Bone marrow (tissue), 2 donors: ENCODE results near the gene SHMT2.

Experiments
- DNase-seq, 2 donors: peaks; one replicate each; lab custom pipeline; 2025; lab: John Stamatoyannopoulos, UW

The SHMT2 gene

DNA sequence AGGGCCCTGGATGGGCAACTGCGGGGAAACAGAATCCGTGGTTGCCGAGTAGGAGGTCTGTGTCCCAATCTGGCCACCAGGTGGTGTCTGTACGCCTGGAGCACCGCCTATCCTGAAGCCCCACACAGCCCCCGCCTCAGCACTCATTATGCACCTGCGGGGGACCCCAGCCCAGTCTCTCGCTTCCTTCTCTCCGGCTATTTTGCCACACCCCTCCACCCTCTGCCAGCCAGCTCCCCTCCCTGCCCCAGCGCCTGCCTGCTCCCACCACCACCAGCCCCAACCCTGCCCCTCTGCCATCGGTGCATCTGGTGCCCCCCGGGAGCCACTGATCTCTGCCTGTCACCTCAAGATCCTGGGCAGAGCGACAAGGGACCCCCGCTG, 15.1 kb upstream of the SHMT2 start:
- DNase-seq = peak; percentile 9 to 78

DNA sequence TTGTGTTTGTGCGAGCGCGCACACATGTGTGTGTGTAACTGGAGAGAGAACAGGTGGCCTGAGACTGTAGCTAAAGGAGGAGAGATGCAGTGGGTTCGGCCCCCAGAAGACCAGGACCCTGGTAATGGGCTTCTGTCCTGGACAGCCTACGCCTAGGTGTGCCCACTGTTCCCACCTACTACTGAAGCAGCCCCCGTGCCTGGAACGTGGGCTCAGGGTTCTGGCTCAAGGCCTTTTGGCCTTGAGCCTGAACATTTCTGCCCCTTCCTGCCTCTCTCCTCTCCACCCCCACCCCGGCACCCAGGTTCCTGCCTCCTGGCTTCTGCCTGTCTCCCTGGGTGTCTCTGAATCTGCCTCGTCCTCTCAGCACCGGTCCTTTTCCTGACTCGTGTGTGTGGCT, 14.4 kb upstream of the SHMT2 start:
- no peak for DNase-seq

DNA sequence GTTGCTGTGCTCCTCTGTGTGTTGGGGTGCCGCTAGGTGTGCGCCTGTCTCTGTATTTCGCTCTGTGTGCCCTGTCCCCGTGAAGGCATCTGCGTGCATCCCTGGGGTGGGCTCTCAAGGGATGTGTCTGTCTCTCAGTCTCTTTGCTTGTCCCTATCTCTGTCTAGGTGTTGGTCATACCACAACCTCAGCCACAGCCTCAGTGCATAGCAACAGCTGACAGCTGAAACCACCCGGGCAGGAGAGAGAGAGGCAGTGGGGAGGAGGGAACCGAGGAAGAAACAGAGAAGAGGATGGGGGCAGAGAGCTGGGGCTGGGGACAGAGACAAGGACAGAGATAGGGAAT, 13.9 kb upstream of the SHMT2 start:
- no peak for DNase-seq

DNA sequence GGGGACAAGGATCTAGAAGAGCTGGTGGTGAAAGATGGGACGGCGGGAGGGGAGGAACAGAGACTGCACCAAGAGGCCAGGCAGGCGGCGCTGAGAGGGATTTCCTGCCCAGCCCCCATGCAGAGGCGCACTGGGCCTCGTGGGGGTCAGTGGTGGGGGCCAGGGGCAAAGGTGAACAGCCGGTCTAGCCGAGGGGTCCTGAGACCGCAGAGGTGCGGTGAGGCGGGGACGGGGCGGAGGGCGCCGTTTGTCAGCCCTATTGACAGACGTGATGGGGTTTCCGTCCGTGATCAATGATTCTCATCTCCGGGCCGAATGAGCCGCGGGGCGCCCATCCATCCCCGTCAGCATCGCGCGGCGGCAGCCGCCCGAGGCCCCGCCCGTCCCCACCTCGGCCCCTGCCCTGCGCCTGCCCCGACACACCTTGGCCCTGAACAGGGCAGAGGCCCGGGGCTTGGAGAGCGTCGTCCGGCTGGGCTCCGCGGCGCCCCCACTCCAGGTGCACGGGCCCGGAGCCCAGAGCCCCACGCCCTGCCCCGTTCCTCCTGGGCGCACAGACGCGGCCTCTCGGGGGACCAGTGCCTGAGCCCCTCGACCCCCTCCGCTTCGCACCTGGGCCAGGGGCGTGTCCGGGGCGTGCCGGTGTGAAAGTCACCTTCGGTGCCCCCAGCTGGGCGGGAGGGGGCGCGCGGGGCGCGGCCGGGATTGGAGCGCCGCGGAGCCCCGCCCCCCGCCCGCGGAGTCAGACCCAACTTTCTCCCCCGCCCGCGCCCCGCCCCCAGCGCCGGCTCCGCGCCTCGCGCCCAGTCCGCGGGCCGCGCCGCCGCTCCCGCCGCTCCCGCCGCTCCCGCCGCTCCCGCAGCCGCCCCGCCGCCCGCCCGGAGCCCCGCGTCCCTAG, 13.2 kb upstream of the SHMT2 start, which contains the start of gene NXPH4:
TSS of gene NXPH4 (plus strand) at position 781 of the 898 bp plus-strand sequence. CDS start 176 bp downstream, outside the sequence.
- no peak for DNase-seq

DNA sequence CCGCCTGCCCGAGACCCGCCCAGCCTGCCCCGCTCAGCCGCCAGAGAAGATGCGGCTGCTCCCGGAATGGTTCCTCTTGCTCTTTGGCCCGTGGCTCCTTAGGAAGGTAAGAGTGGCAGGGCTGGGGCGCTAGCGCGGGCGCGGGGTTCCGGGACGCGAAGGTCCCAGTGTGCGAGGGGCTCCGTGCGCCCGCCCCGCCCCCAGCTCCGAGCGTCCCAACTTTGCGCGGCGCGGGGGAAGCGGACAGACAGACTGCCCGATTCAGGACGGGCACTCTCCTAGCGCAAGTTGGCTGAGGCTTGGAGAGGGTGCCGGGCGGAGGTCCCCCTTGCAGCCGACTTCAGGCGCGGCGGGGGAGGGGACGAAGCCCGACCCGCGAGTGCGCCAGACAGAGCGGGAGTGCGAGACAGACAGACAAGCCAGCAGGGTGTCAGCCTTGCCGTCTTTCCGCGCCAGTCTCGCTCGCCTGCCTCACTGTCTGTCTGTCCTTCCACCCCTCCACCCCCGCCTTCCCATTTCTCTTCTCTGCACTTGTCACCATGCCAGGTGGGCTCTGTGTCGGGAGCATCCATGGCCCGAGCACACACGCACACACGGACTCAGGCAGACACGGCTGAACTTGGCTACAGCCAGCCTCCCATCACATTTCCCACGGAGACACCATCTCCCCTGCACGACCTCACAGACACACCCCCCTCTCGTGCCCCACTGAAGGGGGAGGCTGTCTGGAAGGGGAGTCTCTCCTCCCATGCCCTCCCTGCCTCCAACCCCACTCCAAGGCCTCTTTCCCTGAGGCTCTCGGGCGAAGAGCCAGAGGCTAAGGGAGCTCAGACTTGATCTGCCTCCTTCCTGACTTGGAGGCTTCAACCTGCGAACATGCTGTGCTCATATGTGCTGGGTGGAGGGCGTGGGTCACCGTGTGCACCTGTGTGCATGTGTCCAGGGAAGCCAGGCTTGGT, 12.3 kb upstream of the SHMT2 start:
- DNase-seq = no peak

DNA sequence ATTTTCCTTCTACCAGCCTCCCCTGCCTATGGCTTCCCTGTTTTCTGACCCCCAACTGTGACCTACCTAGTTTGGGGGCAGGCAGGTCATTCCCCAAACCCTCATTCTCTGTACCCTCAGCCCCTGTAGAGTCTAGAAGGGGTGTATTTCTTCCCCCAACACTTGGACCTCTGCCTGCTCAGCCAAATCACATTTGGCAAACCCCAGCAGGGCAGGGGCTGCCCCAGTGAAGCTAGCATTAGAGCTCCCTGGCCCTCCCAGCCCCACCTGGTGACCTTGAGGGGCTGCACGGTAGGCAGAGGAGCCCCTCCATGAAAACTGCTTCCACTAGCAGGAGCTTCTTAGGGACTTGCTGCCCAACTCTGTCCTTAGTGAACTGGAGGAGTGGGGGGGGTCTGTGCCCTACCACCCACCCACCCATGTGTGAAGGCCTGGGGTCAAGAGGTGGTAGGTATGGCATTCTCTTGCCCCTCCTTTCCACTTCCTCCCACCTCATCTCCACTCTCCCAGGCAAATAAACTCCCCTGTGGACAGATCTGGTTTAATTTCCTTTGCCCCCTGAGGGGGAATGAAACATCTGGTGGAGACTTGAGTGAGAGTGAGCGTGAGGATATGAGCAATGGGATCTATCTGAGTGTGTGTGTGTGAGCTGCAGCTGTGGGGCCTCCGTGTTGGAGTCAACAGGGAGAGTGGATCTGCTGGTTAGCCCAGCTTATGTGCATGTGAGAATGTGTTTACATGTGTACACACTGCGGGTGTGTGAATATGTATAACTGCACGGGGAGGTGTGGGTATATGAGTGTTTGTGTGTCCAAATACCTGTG, 11.3 kb upstream of the SHMT2 start:
- no peak for DNase-seq

DNA sequence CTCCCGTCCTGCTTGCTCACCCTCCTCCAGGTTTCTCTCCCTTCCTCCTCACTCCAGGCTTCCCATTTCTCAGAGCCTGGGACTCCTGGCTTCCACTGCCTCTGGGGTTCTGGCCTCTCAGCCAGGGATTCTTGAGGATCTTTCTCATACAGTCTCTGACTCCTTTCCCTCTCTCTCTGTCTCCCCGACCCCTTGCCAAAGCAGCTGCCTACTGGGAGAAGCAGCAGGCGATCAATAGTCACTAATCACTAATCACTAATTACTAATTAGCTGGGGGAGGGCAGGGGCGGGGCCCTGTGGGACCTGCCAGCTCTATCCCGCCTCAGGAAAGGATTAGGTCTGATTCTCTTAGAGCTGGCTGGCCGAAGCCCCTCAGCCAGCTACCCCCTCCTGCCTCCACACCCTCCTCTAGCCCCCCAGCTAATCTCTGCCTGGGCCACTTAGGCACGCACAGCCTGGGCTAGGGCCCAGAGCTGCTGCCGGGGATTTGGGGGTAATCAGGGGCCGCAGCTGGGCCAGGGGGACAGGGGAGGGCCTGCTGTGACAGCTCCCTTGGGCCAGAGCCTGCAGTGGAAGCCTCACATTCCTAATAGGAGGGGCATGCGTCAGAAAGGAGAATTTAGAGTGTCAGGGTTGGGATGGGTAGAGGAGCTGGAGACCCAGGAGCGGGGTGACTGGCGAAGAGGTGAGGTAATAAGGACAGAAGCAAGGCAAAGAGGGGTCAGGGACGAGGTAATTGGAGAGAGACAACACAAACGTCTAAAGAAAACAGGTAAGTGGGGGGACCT, 10.1 kb upstream of the SHMT2 start:
- DNase-seq = no peak

DNA sequence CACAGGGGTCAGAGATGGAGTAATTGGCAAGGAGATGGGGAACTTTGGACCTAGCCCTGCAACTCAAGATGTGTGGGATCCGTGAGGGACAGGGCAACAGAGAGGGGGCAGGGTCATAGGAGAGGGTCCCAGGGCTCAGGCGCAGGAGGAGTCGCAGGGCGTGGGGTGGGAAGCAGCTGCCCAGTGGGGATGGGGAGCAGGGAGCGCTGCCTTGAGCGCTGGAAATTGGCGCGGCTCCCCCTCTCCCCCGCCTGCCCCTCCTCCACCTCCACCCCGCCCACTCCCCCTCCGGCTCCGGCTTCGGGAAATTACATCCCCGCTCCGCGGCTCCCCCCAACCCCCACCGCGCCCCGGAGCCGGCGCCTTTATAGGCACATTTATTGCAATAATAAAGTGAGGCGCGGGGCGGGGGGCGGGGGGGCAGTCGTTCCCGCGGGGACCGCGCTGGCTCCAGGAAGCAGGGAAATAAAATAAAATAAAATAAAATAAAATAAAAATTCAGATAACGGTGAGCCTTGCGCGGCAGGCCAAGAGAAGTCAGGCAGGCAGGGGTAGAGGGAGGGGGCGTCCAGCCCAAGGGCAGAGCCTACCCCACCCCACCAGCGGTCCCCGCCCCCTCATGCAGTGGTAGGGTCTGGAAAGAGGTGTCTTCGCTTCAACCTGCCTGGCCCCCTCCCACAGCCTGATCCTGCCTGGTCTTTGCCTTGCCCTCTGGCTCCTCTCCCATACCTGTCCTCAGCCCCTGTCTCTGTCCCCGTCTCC, 9.3 kb upstream of the SHMT2 start:
- no peak for DNase-seq

DNA sequence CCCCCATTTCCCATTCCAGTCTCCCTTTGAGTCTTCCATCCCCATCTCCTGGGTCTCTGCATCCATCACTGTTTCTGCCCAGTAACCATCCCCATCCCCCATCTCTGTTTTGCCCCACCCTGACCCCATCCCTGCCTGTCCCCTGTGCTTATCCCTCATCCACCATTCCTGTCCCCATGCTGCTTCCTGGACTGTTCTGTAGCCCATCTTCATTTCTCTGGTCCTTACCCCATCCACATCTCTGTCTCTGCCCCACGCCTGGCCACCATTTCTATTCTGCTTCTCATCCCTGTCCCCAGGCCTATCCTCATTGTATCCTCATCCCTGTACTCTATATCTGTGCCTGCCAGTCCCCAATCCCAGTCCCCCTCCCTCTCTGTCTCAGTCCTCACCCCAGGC, 8.7 kb upstream of the SHMT2 start:
- no peak for DNase-seq

DNA sequence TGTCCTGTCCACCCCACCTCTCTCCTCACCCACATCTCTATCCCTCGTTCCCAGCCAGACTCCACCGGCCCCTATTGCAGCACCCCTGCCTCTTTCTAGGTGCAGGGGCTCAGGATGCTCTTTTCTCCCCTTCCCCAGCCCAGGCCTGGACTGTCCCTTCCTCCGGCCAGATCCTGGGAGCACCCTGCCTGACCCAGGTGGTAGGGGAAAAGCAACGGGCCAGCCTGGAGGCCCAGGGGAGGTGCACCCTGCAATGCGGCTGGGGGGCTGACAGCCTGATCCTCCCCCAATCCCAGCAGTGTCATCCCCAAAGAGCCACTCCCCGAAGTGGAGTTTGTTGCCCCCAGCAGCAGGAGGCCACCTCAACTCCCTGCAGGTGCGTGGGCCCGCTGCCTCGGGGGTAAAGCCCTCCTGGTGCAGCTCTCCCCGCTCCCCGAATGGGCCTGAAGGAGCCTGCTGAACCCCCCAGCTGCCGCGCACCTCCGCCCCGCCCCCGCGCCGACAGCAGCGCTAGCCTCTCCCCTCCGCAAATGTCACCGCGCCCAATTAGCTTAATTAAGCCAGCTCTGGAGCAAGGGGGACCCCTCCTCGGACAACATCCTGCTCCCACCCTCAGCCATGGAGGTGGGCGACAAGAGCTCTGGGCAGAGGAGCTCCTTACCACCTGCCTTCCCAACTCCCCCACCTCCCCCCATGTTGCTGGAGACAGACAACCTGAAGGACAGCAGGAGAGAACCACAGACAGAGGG, 8.2 kb upstream of the SHMT2 start:
- DNase-seq = no peak

DNA sequence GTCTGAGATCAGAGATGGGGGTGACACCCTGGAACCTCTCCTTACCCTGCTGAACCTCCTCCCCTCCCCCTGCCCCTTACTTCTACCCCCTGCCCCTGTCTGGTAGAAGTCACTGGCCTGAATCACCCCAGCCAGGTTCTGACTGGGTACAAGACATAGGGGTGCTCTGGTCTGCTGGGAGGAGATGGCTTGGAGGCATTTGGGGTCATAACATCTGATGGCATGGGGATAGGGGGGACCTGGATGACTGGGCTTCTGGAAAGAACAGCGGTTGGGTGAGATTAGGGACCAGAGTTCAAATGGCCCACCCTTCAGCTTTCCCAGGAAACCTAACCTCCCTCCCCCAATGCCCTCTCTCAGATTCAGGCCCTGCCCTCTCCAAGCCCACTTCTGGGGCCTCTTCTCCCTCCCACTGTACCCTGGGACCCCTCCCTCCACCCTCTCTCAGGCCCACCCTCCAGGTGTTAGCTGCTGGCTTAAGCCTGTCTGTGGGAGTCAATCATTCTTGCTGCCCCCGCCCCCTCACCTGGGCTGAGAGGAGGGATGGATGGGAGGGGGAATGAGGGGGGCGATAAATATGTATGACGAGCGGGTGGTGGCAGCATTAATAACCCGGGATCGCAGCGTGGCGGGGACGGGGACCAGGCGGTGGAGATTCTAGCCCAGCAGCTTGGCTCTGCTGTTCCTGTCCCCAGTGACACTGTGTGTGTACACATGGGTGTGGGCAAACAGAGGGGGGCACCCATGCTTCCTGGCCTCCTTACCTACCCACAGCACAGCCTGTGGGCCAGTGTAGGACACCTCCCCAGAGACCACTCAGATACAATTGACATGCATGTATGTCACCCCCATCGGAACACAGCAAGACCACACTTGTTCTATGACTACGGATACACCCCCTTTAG, 7.0 kb upstream of the SHMT2 start:
- DNase-seq = no peak

DNA sequence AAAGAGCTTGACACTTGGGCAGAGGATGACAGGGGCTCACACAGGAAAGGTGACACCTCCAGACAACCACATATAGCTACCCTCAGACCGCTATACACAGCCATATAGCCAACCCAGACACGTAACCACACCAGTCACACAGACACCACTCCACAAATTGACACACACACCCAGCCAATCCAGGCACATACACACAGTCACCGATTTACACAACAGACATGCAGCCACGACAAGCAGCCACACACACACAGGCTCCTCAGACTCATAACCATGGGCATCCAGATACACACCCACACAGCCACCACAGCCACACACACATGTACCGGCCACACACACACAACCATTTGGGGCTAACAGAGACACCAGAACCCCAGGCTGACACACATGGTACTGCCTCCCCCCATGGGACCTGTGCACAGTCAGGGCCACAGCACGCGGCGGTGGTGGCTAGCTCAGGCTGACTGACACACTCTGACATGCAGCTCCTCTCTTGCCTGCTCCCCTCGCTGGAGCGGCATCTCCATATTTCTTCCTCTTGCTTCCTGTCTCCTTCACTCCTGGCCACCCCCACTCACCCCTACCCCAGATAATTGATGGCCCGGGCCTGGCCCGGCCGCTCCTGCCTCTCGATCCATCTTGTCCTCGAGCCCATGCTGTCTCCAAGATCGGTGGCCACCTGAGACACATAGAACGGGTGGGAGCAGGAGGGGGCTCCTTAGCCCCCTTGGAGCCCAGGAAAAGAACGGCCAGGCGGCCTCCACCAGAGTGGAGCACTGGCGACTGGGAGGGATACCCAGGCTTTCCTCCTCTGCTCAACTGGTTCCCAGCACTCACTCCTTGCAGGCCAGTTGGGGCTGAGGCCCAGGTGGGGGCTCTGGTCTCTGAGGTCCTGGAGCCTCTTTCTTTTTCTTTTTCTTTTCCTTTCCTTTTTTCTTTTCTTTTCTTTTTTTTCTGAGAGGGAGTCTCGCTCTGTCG, 6.0 kb upstream of the SHMT2 start:
- no peak for DNase-seq

DNA sequence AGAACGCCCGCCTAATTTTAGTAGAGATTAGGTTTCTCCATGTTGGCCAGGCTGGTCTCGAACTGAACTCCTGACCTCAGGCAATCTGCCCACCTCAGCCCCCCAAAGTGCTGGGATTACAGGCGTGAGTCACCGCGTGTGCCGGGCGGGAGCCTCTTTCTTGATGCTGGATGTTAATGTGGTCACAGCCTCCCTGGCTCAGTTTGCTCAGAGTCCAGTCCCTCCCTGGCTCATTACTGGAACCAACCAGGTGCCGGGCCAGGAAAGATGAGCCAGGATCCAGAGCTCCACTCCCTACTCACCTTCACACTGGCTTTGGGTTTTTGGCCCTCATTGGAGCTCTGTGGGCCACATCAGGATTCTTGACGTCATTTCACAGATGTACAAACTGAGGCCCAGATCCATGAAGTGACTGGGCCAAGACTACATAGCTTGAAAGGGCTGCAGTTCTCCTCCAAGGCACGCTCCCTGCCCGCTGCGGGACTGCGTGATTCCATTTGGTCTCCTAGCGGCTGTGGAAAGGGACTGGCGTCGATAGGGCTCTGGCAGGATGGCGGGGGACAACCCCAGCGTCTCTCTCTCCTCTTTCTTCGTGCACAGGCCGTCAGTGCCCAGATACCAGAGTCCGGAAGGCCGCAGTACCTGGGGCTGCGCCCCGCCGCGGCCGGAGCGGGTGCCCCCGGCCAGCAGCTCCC, 5.1 kb upstream of the SHMT2 start:
- DNase-seq = no peak

DNA sequence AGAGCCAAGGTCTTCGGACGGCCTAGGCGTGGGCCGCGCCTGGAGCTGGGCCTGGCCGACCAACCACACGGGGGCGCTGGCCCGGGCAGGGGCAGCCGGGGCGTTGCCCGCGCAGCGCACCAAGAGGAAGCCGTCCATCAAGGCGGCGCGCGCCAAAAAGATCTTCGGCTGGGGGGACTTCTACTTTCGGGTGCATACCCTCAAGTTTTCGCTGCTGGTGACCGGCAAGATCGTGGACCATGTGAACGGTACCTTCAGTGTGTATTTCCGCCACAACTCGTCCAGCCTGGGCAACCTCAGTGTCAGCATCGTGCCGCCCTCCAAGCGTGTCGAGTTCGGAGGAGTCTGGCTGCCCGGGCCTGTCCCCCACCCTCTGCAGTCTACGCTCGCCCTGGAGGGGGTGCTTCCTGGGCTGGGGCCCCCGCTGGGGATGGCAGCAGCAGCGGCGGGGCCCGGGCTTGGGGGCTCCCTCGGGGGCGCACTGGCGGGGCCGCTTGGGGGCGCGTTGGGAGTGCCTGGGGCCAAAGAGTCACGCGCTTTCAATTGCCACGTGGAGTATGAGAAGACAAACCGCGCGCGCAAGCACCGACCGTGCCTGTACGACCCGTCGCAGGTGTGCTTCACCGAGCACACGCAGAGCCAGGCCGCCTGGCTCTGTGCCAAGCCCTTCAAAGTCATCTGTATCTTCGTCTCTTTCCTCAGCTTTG, 4.4 kb upstream of the SHMT2 start:
- peak in 1 of 2 donors; percentile 33 for DNase-seq

DNA sequence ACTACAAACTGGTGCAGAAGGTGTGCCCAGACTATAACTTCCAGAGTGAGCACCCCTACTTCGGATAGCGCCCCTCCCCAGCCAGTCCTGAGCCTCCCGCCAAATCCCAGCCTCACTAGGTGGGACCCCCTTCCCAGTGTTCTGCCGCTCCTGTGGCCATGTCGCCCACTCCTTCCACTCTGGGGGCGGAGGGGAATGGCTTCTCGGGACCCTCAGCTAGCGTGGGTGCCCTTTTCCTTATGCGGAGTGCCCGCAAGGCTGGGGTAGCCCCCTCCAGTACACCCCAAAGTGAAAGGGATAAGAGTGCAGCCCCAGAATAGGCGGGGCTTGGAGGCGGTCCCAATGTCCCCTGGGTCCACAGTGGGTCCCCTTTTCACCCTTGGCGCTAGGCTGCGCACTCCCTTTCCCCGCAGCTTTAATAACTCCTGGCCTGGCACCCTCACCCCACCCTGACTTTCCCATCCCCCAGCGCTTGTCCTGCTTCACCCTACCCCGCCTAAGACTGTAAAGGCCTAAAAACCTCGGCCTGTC, 3.8 kb upstream of the SHMT2 start:
- no peak for DNase-seq
